CD4-positive, alpha-beta T cell treated with Interleukin-15 for 1 hour (primary cell): Measurements from ENCODE around the gene TANK.
"Not testable (repeated sequence)": the region's sequence is repeated elsewhere in the genome, so short reads cannot be mapped to it uniquely, and the experiment has no call there.

Experiments
- DNase-seq: peaks from one replicate; pipeline ENCODE4 v3.0.0-alpha.2; 2020

TANK gene

GRCh38 chr2:161233858-161234431 lies 73.7 kb downstream of the TANK start:
- no peak for DNase-seq

DNA sequence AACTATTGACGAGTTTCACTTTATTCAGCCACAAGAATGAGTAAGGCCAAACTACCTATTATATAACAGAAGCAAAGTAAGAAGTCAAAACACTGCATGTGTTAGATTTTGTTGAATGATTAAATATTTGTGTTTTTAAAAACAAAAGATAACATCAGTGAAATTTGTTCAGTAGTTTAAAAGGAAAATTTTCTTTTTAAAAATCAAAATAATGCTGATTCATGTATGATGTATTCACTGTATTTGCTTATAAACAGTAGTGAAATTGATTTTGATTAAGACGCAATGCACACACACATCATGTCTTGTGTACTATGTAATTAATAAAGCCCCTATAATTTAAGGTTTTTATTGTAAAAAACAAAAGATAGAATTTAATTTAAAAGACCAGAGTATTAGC lies 74.4 kb downstream of the TANK start:
- DNase-seq, result no peak

GRCh38 chr2:161237392-161238264 lies 77.4 kb downstream of the TANK start:
- DNase-seq, result peak; percentile 20

DNA sequence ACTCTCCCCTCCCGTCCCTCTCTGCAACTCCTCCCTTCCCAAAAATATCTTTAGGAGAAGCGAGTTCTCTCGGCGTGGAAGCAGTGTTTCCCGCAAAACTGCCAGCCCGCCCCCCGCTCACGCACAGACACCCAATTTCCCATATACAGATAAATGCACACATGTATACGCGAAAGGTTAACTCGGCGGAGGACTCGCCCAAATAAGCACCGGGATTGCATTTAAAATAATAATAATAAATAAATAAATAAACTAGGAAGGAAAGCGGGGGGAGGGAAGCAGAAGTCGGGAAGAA lies 78.0 kb downstream of the TANK start:
- DNase-seq, result no peak

DNA sequence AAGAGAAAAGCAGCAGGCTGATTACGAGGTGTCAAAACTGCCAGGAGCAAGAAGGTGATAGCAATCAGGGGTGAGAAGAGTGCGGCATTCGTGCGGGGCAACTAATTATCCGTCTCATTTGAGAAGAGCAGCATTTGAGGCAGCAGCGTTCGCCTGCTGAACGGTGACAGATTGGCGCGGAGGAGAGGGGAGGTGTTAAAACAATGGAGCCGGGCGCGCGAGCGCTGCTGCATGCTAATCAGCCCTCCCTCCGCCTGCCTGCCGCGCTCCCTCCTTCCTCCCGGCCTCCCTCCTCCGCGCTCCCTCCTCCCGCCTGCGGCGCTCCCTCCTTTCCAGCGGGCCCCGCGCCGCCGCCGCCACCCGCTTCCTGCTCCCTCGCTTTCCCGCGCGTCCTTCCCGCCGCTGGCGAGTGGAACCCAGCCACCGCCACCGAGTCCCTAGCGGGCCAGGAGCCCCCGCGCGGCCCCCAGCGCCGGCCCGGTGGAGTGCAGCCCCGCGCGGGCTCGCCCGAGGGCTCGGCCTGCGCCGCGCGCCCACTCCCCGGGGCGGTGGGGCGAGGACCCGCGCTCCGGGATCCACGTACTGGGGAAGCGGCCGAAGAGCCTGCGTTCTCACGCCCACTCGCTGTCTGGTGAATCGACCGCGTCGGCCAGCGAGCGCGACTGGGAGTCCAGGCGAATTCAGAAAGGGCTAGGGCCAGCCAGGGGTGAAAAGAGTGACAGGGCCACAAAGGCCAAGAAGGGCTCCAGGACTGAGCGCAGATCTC lies 78.5 kb downstream of the TANK start:
- DNase-seq, result peak; percentile 39

GRCh38 chr2:161239326-161240109 lies 79.3 kb downstream of the TANK start:
- no peak for DNase-seq

DNA sequence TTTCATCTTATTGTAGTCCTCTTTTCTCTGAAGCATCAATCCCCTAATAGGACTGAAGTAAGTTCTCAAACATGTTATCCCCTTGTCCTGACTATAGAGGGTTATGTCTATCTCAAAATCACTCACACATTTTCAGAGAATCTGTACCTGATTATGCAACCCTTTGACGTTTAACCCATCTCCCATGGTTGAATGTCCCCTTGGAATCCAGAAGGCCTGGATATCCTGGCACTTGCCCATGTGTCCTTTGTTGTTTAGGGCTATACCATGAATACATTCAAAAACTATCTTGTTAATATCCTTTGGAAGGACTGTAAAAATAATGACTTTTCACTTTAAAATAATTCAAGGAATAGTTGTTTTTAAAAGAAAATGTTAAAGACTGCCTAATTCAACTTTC lies 81.7 kb downstream of the TANK start:
- no peak for DNase-seq

DNA sequence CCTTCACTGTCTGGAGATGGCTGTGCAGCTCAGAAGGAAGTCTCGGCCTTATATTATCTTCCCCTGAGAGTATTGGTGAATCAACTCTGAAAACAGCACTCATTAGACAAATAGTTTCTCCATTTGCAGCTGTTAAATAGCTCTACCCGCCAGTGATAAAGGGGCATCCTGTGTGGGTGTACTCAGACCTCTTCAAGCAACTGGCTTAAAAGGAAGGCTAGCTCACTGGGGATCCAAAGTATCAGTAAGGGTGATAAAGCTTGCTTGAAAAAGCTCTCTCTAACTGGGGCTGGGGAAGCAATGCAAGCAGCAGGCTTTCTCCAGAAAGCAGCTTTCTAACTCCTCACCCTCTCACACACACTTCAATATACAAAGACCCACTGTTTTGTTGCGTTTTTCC lies 83.1 kb downstream of the TANK start:
- DNase-seq, result no peak

- DNase-seq, result no peak
Observed at GRCh38 chr2:161243905-161244304, 83.7 kb downstream of the TANK start.

DNA sequence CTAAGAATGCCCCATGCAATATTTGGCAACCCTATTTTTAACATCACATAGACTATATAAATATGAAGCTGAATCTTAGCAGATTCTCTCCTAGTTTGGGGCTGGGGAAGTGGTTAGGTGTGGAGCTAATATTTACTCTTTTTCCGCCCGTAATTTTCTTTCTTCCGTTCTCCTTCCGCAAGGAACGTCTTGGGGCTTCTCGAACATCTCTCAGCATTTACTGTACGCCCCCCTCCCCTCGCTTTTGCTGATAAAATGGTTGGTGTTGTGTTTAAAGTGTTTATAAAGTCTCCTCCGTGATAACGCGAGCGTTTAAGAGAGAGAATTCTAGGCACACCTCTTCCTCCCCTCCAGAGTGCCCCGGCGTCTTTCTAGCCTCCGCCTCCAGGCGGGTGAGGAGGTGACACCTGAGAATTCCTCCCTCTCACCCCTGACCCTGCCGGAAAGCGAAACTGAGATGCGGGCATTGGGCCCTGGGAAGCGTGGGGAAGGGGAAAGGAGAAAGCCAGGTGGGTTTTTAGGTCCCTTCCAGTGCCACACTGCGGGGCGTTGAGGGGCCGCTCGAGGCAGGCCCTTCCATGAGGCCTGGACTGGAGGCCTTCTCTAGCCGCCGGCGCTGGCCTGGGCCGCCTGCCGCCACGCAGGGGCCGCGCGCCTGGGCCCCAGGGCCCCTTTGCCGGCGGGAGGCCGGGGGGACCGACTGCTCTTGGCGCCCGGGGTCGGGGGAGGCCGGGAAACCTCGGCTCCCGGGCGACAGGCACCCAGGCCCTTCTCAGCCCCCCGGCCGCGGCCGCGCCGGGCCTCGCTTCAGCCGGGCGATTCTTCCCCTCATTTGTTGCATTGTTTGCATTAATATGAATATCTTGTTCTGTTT lies 84.4 kb downstream of the TANK start:
- peak; percentile 78 for DNase-seq

DNA sequence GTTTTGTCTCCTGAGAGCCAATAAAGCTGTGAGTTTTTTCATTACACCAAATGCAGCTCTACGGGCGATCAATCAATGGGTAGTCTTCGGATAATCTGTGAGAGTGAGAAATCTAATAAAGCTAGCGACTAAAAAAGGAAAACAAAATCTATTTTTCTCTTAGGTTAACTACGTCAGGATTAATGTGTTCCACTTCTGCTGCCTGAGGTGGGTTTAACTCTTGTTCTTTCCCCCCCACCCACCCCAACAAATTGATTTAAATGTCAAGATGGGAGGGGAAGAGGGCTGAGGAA lies 85.0 kb downstream of the TANK start:
- no peak for DNase-seq

GRCh38 chr2:161245671-161246070 lies 85.4 kb downstream of the TANK start:
- DNase-seq, result no peak

DNA sequence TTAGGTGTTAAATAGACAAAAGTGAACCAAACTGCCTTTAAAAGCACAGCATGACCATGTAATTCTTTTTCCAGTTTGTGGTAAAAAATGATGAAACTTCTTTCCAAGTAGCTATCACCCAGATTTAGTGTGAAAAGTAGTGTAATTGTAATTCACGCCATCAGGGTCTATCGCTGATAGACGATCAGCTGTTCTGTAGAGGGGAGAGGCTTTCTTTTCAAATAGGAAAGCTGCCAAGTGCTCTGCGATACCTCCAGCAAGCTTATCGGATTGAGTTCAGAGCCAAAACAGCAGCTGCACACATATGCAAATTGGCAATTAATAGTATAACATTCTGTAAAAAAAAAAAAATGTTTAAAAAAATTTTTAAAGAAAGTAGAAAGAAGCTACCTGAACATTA lies 86.1 kb downstream of the TANK start:
- no peak for DNase-seq

- no peak for DNase-seq
Observed at GRCh38 chr2:161250864-161251436, 90.7 kb downstream of the TANK start.

GRCh38 chr2:161257123-161257952 lies 97.1 kb downstream of the TANK start:
- no peak for DNase-seq

- no peak for DNase-seq
Observed at GRCh38 chr2:161265874-161266273, 105.6 kb downstream of the TANK start.

GRCh38 chr2:161269111-161269510 lies 108.9 kb downstream of the TANK start:
- DNase-seq, result no peak

DNA sequence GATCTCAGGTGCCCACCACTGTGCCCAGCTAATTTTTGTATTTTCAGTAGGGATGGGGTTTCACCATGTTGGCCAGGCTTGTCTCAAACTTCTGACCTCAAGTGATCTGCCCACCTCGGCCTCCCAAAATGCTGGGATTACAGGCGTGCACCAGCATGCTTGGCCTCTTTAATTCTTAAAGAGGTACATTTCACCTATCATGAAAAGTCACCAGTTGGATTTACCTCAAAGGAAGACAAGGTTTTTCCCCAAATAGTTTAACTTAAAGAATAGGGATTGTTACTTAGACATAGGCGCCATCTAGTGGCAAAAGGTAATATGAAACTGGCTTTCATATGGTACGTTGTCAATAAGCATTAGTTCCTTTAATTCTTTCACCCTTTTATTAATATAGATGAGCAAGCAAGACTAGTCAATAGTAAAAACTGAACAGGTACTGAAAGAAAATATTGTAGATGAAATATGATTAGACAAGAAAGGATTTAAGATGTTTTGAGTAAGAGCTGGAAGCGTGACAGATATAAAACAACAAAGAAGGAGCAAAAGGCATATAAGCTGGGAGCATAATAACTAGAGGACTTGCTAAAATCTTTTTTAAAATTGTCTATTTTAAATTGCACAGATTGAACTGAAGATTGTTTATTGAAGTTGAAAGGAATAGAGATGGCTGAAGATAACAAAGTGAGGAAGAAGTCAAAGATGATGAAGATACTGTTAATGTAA lies 113.0 kb downstream of the TANK start:
- no peak for DNase-seq

- not testable (repeated sequence) for DNase-seq
Observed at GRCh38 chr2:161278564-161279229, 118.5 kb downstream of the TANK start.
